Activated CD4-positive, alpha-beta T cell treated with anti-CD3 and anti-CD28 coated beads, Interleukin-2, Interleukin-4, amounts not matched to agents 100 ng/mL and 50 ng/mL, durations not matched to agents 16 hours and 8 hours (primary cell): ENCODE measurements around the gene HOTAIR.

ENCODE experiments used
- DNase-seq: peaks from one replicate; pipeline ENCODE4 v3.0.0-alpha.2; 2020; ENCODE audit warnings: low spot score

The HOTAIR gene

GRCh38 chr12:53961025-53961761 lies 13.6 kb downstream of the HOTAIR start:
- DNase-seq = no peak

GRCh38 chr12:53960187-53961024 lies 14.3 kb downstream of the HOTAIR start:
- DNase-seq = no peak

GRCh38 chr12:53959314-53959713 lies 15.4 kb downstream of the HOTAIR start:
- DNase-seq = no peak

GRCh38 chr12:53958128-53958527 lies 16.6 kb downstream of the HOTAIR start:
- DNase-seq = no peak

GRCh38 chr12:53956914-53957536 lies 17.7 kb downstream of the HOTAIR start:
- no peak for DNase-seq

- DNase-seq = no peak
Measured at GRCh38 chr12:53956251-53956887, 18.4 kb downstream of the HOTAIR start.

GRCh38 chr12:53955776-53956250 lies 18.9 kb downstream of the HOTAIR start:
- DNase-seq = no peak

GRCh38 chr12:53955036-53955775 lies 19.5 kb downstream of the HOTAIR start:
- no peak for DNase-seq

- DNase-seq = no peak
Measured at GRCh38 chr12:53954694-53955035, 20.1 kb downstream of the HOTAIR start, which contains the start of gene HOXC12. TSS of gene HOXC12 (plus strand) at chr12:53954903. CDS start at chr12:53954930, 27 bp downstream.

- no peak for DNase-seq
Measured at GRCh38 chr12:53953831-53954693, 20.7 kb downstream of the HOTAIR start.

- DNase-seq = peak; percentile 12
Measured at GRCh38 chr12:53952871-53953734, 21.7 kb downstream of the HOTAIR start.

GRCh38 chr12:53952335-53952694 lies 22.4 kb downstream of the HOTAIR start:
- DNase-seq = no peak

GRCh38 chr12:53951577-53952334 lies 23.0 kb downstream of the HOTAIR start:
- no peak for DNase-seq

- no peak for DNase-seq
Measured at GRCh38 chr12:53950789-53951576, 23.8 kb downstream of the HOTAIR start.

GRCh38 chr12:53950437-53950773 lies 24.3 kb downstream of the HOTAIR start:
- no peak for DNase-seq

- no peak for DNase-seq
Measured at GRCh38 chr12:53949631-53950436, 24.9 kb downstream of the HOTAIR start.
